OCI-LY1 (cell line): ENCODE data around the gene EXOC6B.

Experiments used
- CTCF ChIP-seq: fragments of 200-600 bp; sonication (generic), shearing (Covaris generic); IDR thresholded peaks from 2 replicates; pipeline ENCODE4 v1.5.1; 2017; ENCODE audit warnings: mild to moderate bottlenecking, antibody characterized with exemption, low read length, moderate library complexity, mixed read lengths
- EZH2 ChIP-seq: fragments of 200-600 bp; sonication (generic), shearing (Covaris generic); IDR thresholded peaks from 2 replicates; pipeline ENCODE4 v1.8.0; 2017; ENCODE audit warnings: borderline replicate concordance, mixed run types, mild to moderate bottlenecking, antibody characterized with exemption, low read length, moderate library complexity, mixed read lengths

GRCh38 chr2:72126186-72127100 lies 699.4 kb downstream of the EXOC6B start:
- TF ChIP-seq CTCF: no peak
- no peak for TF ChIP-seq EZH2
